Lung (tissue), 12 donors: ENCODE measurements around the gene IL22RA1. TPM values are rescaled to one million over a fixed set of nuclear protein-coding genes. Genes with fewer than 3 reads are reported as not detected.

Experiments
- ATAC-seq: fragments of 200-7000 bp; cut with Tn5 transposase; one replicate; pipeline ENCODE4 v1.9.1; 2020; ENCODE audit warnings: moderate number of reproducible peaks; ENCODE audit not compliant: insufficient read depth, low FRiP score
- DNase-seq, 3 donors: peaks; one replicate each; pipeline ENCODE4 v3.0.0-alpha.2; 2013 to 2017
- H3K27ac ChIP-seq, 2 donors: one replicate each; pipeline ENCODE4 v1.5.1; 2013; ENCODE audit warnings: mild to moderate bottlenecking in 2 of 2, moderate library complexity in 2 of 2, control low read depth in 1 of 2, inconsistent platforms in 1 of 2, low read depth in 1 of 2, low read length in 1 of 2
- H3K27me3 ChIP-seq, 3 donors: one replicate each; pipeline ENCODE4 v1.5.1; 2013; ENCODE audit warnings: low read length in 2 of 3; ENCODE audit not compliant: control insufficient read depth in 3 of 3, insufficient read depth in 3 of 3
- H3K36me3 ChIP-seq, 4 donors: one replicate each; pipeline ENCODE4 v1.5.1; 2013; ENCODE audit warnings: low read length in 4 of 4, mild to moderate bottlenecking in 1 of 4, moderate library complexity in 1 of 4; ENCODE audit not compliant: control insufficient read depth in 4 of 4, insufficient read depth in 4 of 4
- H3K4me1 ChIP-seq, 5 donors: one replicate each; pipeline ENCODE4 v1.5.1; 2013; ENCODE audit warnings: low read length in 5 of 5, mild to moderate bottlenecking in 2 of 5, moderate library complexity in 1 of 5; ENCODE audit not compliant: control insufficient read depth in 5 of 5, insufficient read depth in 5 of 5
- H3K4me3 ChIP-seq: one replicate; pipeline ENCODE4 v1.5.1; 2013; ENCODE audit warnings: mild to moderate bottlenecking, control low read depth, moderate library complexity
- H3K9ac ChIP-seq, 2 donors: one replicate each; pipeline ENCODE4 v1.5.1; 2013; ENCODE audit warnings: low read length in 2 of 2, control low read depth in 1 of 2; ENCODE audit not compliant: insufficient read depth in 1 of 2
- H3K9me3 ChIP-seq, 4 donors: one replicate each; pipeline ENCODE4 v1.5.1; 2013; ENCODE audit warnings: low read length in 3 of 4, mild to moderate bottlenecking in 1 of 4, moderate library complexity in 1 of 4; ENCODE audit not compliant: control insufficient read depth in 4 of 4, insufficient read depth in 3 of 4
- CTCF ChIP-seq: IDR thresholded peaks from 2 replicates; pipeline ENCODE4 v1.5.1; 2012; ENCODE audit warnings: mild to moderate bottlenecking; ENCODE audit errors: control extremely low read depth, extremely low read depth
- WGBS, 2 donors: extraction: QIAGEN DNeasy Blood & Tissue Kit; methylation state at CpG; one replicate each; pipeline ENCODE4 v1.1.7; 2013; 5-methylcytosine and 5-hydroxymethylcytosine counted together
- polyA plus RNA-seq, 2 donors: library from polyadenylated mRNA; stranded (reverse); fragments of 200-250 nt; gene quantifications; one replicate each; pipeline ENCODE4 v1.2.1, GENCODE V29; 2013
- total RNA-seq, 2 donors: library from RNA; depleted of rRNA in 1 of 2; stranded (reverse); fragments of >200 nt in 1 of 2; gene quantifications; one replicate each; pipeline ENCODE4 v1.2.1, GENCODE V29; 2014 to 2021
- donor health status: control.
- donor health status: control.
- donor health status: Bipolar disorder and iron deficiency.
- donor health status: healthy.
- donor health status: DM: yes; HTN: yes; CAD: no.

IL22RA1 gene
- total and polyA plus RNA-seq, 4 donors, result 0.09 to 1.0 (median 0.23) TPM

DNA sequence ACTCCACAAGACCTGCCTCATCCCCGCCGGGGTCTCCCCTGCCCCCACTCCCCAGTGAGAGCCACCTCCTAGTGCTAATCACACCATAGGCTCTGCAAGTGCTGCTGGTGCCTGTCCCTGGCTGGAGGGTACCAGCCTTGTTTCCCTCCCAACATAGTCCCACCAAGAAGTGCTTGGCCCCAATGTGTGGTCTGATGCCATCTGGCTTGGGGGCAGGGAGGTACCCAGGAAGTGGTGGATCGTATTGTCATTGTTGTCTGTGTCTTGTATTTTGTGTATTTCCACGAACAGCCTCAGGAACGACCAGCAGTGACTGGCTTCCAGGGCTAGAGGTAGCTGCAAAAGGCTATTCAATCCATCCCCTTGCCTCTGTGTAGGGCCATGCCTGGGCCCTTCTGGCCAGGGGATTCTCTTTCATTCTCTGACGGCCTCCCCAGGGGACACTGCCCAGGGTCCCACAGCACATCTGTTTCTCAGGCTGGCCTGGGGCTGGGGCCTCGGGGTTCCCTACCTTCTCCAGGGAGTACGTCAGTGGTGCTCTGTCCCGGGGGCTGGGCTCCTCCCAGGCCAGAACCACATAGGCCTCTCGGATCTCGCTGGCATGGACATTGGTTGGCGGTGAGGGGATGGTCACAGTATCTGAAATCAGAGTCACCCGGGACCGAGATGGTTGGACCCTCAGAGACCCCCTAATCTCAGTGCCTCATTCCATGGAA is 53.8 kb downstream of the IL22RA1 start:
- Histone ChIP-seq H3K4me3 (no peak overlapping the region), H3K4me1 (no peaks in the 10 kb centered on the region), H3K9ac (no peak overlapping the region), H3K27ac (no peak overlapping the region), H3K27me3 (no peaks in the 10 kb centered on the region), H3K36me3 (no peaks in the 10 kb centered on the region), H3K9me3 (no peaks in the 10 kb centered on the region)
- no peak for TF ChIP-seq CTCF
- ATAC-seq (no peak), DNase-seq (no peak)
- WGBS, 2 donors, result 80 to 85% methylated on average over 14 of the region's 14 CpGs

DNA sequence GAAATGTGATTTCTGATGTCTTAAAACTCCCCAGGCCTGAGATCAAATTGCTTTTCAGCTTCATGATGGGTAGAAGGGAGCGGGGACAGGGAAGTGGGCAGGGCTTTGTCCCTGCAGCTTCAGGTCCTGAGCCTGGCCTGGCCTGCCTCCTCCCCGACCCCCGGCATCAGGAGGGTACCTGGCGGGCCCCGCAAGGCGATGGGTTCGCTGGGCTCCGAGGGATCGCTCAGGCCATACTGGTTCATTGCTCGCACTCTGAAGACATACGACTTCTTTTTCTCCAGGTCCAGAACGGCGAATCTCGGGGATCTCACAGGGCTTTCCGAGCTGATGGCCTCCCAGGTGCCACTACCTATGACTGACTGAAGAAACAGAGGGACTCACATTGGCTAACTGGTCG is 56.5 kb downstream of the IL22RA1 start:
- DNase-seq, result no peak
- no peaks in the 10 kb centered on the region for H3K9me3 ChIP-seq
- no peak for TF ChIP-seq CTCF
- no peaks in the 10 kb centered on the region for H3K27me3 ChIP-seq
- no peaks in the 10 kb centered on the region for H3K4me1 ChIP-seq
- 95 to 97% methylated on average over 16 of the region's 16 CpGs for WGBS, 2 donors
- no peak for ATAC-seq
- H3K27ac ChIP-seq, result no peak overlapping the region
- no peak overlapping the region for H3K9ac ChIP-seq
- H3K36me3 ChIP-seq, result no peaks in the 10 kb centered on the region
- no peak overlapping the region for H3K4me3 ChIP-seq

DNA sequence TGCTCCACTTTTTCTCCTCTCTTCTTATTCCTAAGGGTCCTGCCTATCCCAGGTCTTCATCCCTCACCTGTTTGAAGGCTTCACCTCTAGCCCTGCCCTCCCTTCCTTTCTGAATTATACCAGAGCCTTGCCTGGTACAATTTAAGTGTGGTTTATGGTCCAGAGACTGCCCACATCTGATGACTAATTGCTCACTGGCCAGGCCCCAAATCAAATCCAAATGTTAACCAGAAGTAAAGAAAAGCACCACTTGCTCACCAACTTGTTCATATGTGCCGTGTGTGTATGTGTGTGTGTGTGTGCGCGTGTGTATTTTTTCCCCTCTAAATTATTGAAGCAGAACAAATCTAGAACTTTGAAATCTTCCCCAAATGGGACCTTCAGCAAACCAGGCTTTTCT is 57.4 kb downstream of the IL22RA1 start:
- Histone ChIP-seq H3K9me3 (no peaks in the 10 kb centered on the region), H3K36me3 (no peaks in the 10 kb centered on the region), H3K9ac (no peak overlapping the region), H3K4me1 (no peaks in the 10 kb centered on the region), H3K4me3 (no peak overlapping the region), H3K27me3 (no peaks in the 10 kb centered on the region), H3K27ac (no peak overlapping the region)
- DNase-seq (no peak), ATAC-seq (no peak)
- no peak for TF ChIP-seq CTCF
- 90 to 96% methylated on average over 3 of the region's 3 CpGs for WGBS, 2 donors

DNA sequence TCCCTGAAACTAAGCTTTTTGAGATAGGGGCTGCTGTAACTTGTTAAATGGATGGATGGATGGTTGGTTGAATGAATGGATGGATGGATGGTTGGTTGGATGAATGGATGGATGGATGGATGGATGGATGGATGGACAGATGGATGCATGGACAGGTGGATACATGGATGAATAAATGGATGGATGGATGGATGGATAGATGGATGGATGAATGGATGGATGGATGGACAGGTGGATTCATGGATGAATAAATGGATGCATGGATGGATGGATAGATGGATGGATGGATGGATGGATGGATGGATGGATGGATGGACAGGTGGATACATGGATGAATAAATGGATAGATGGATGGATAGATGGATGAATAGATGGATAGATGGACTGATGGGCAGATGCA is 57.9 kb downstream of the IL22RA1 start:
- H3K4me3 ChIP-seq, result no peak overlapping the region
- H3K9ac ChIP-seq, result no peak overlapping the region
- no peak for TF ChIP-seq CTCF
- H3K36me3 ChIP-seq, result no peaks in the 10 kb centered on the region
- ATAC-seq (no peak), DNase-seq (no peak)
- H3K4me1 ChIP-seq, result no peaks in the 10 kb centered on the region
- H3K27me3 ChIP-seq, result no peaks in the 10 kb centered on the region
- no peaks in the 10 kb centered on the region for H3K9me3 ChIP-seq
- no peak overlapping the region for H3K27ac ChIP-seq
